ENCODE measurements around the gene LCN12. TPM values are rescaled to one million over a fixed set of nuclear protein-coding genes. Genes with fewer than 3 reads are reported as not detected.

The LCN12 gene
- total RNA-seq, 1 experiment from 2014 or later = 4.2 TPM

- intact Hi-C loops (cut with micrococcal nuclease) = loop anchor here (5.0 to 10.0 kb wide), 2 partner anchors 97 to 154 kb away; partner anchors contain the start of genes AJM1 and PHPT1
Observed at GRCh38 chr9:136941231-136942111, 10.6 kb upstream of the LCN12 start.

More at GRCh38 chr9:136941231-136942111, 10.6 kb upstream of the LCN12 start:
- Histone ChIP-seq H3K79me2 (ENCODE audit: insufficient read depth, low read length) (peaks cover 20% of the 10 kb centered on the region), H3K9me3 (ENCODE audit: control insufficient read depth in 1 of 2, insufficient read depth in 1 of 2, low read depth in 1 of 2, low read length in 2 of 2) (no peaks in the 10 kb centered on the region), H3K36me3 (ENCODE audit: control insufficient read depth in 1 of 2, insufficient read depth in 2 of 2, low read length in 2 of 2) (peaks cover 12 to 15% of the 10 kb centered on the region in 2 experiments; a peak in 3 of 4 replicates), H4K20me1 (ENCODE audit: insufficient read depth) (no peaks in the 10 kb centered on the region), H3K9ac (ENCODE audit: low read length) (no peak overlapping the region), H3K27me3 (ENCODE audit: insufficient read depth, low read length) (no peaks in the 10 kb centered on the region), H3K4me1 (ENCODE audit: control insufficient read depth in 1 of 2, insufficient read depth in 2 of 2, low read length in 2 of 2) (peaks cover 9 to 17% of the 10 kb centered on the region in 2 experiments; a peak in 3 of 4 replicates), H3K4me2 (ENCODE audit: low read length) (no peak overlapping the region), H3K9me2 (ENCODE audit: insufficient read depth) (no peaks in the 10 kb centered on the region), H2AFZ (ENCODE audit: low read depth, low read length, poor library complexity, severe bottlenecking) (no peak overlapping the region), H3K4me3 (replicated peaks in 1 of 2; ENCODE audit: low read depth in 1 of 2, low read length in 2 of 2) (no peak overlapping the region), H3K27ac (ENCODE audit: low read depth, low read length) (no peak overlapping the region; the same call in 1 of the 2 replicates)
- POLR2A ChIA-PET = no interaction called here
- RAD21 ChIA-PET (ENCODE audit: low non-redundant PET in 1 of 2, low total read pairs in 2 of 2, uncharacterized antibody in 2 of 2, unreplicated experiment in 2 of 2) = no interaction called here
- ATAC-seq (no peak), DNase-seq (ENCODE audit: low read depth, low spot score) (no peak)
- BruUV-seq (replicated peaks) = no TSS peak
- no peak for TF ChIP-seq CTCF (IDR thresholded peaks at IDR 0.05 in 2 of 3, conservative IDR thresholded peaks at IDR 0.05 in 1 of 3; ENCODE audit: borderline replicate concordance in 1 of 3, insufficient read depth in 1 of 3, low read depth in 2 of 3, low read length in 2 of 3)
- TF ChIP-seq CEBPB (IDR thresholded peaks at IDR 0.05; ENCODE audit: low read depth) = no peak
- TF ChIP-seq EZH2 (IDR thresholded peaks at IDR 0.05) = no peak
- TF ChIP-seq SP1 (IDR thresholded peaks at IDR 0.05; ENCODE audit: low read depth) = no peak
- TF ChIP-seq CBX3 (IDR thresholded peaks at IDR 0.05; ENCODE audit: low read depth) = no peak
- TF ChIP-seq RAD21 (IDR thresholded peaks at IDR 0.05; ENCODE audit: low read depth) = no peak
- no peak for TF ChIP-seq JUND (IDR thresholded peaks at IDR 0.05)
- TF ChIP-seq ELF1 (IDR thresholded peaks at IDR 0.05; ENCODE audit: borderline replicate concordance, low read depth) = no peak
- TF ChIP-seq MAX (IDR thresholded peaks at IDR 0.05) = no peak
- no peak for TF ChIP-seq POLR2A (IDR thresholded peaks at IDR 0.05; ENCODE audit: borderline replicate concordance, extremely low read depth, insufficient read depth, insufficient read length)
- no peak for TF ChIP-seq SIN3A (IDR thresholded peaks at IDR 0.05; ENCODE audit: low read depth)
- TF ChIP-seq ZBTB33 (IDR thresholded peaks at IDR 0.05; ENCODE audit: extremely low read depth, insufficient replicate concordance, low read length) = no peak
- TF ChIP-seq YY1 (IDR thresholded peaks at IDR 0.05; ENCODE audit: extremely low read depth, insufficient replicate concordance, low read depth, low read length) = no peak
- no peak for TF ChIP-seq SRF (IDR thresholded peaks at IDR 0.05; ENCODE audit: low read depth)
- no peak for TF ChIP-seq REST (IDR thresholded peaks at IDR 0.05; ENCODE audit: low read depth)
- no peak for TF ChIP-seq EZH2phosphoT487 (IDR thresholded peaks at IDR 0.05; ENCODE audit: borderline replicate concordance)
- TF ChIP-seq TCF7L2 (IDR thresholded peaks at IDR 0.05; ENCODE audit: borderline replicate concordance, extremely low read depth, insufficient read depth, insufficient read length) = no peak
- CTCF ChIA-PET = no interaction called here
